Peyer's patch (tissue), 4 donors: Measurements from ENCODE around the gene COL27A1. TPM values are rescaled to one million over a fixed set of nuclear protein-coding genes. Genes with fewer than 3 reads are reported as not detected.

ENCODE experiments used
- DNase-seq, 3 donors: peaks; one replicate each; pipeline ENCODE4 v3.0.0-alpha.2; 2017 to 2019
- H3K27ac ChIP-seq, 4 donors: fragments of 200-600 bp; sonication (generic); one replicate each; pipeline ENCODE4 v1.5.1; 2016 to 2019
- H3K27me3 ChIP-seq, 2 donors: fragments of 200-600 bp; sonication (generic); one replicate each; pipeline ENCODE4 v1.5.1; 2019
- H3K36me3 ChIP-seq, 3 donors: fragments of 200-600 bp; sonication (generic); one replicate each; pipeline ENCODE4 v1.5.1; 2016 to 2019
- H3K4me1 ChIP-seq, 4 donors: fragments of 200-600 bp; sonication (generic); one replicate each; pipeline ENCODE4 v1.5.1; 2016 to 2019
- H3K4me3 ChIP-seq, 4 donors: fragments of 200-600 bp; sonication (generic); 1 replicate in 3 of 4; 2 replicates in 1 of 4; pipeline ENCODE4 v1.5.1; 2016 to 2019; ENCODE audit warnings: mild to moderate bottlenecking in 1 of 4
- H3K9me3 ChIP-seq, 4 donors: fragments of 200-600 bp; sonication (generic); one replicate each; pipeline ENCODE4 v1.5.1; 2016 to 2019; ENCODE audit warnings: mild to moderate bottlenecking in 1 of 4
- CTCF ChIP-seq, 6 experiments: fragments of 450-650 bp in 4 of 6; fragments of 200-600 bp in 2 of 6; sonication (generic) in 1 of 6; IDR thresholded peaks; one replicate each; pipeline ENCODE4 v1.5.1; 2017 to 2019; ENCODE audit warnings: antibody characterized with exemption in 6 of 6, mild to moderate bottlenecking in 3 of 6, moderate library complexity in 1 of 6
- POLR2A ChIP-seq, 2 donors: fragments of 450-650 bp; IDR thresholded peaks; one replicate each; pipeline ENCODE4 v1.5.1; 2017; ENCODE audit warnings: antibody characterized with exemption in 2 of 2, mild to moderate bottlenecking in 2 of 2, moderate library complexity in 2 of 2
- total RNA-seq, 4 donors: library from RNA; depleted of rRNA; stranded (reverse); fragments of >200 nt; gene quantifications; one replicate each; pipeline ENCODE4 v1.1.0, GENCODE V29; 2016

Gene COL27A1
- total RNA-seq, 4 donors from 2014 or later, result 5.8 to 23.1 (median 7.2) TPM

- no peak for TF ChIP-seq CTCF (IDR thresholded peaks at IDR 0.05)
- no peak for TF ChIP-seq POLR2A (IDR thresholded peaks at IDR 0.05)
- H3K9me3 ChIP-seq, result no peaks in the 10 kb centered on the region
- H3K27me3 ChIP-seq, result no peaks in the 10 kb centered on the region
- no peak overlapping the region for H3K27ac ChIP-seq
- no peak overlapping the region for H3K4me3 ChIP-seq
- no peaks in the 10 kb centered on the region for H3K4me1 ChIP-seq
- H3K36me3 ChIP-seq, result no peaks in the 10 kb centered on the region
- DNase-seq, result no peak
Measured at GRCh38 chr9:114121227-114122135, 33.9 kb upstream of the COL27A1 start.

GRCh38 chr9:114122136-114123027, 33.0 kb upstream of the COL27A1 start:
- DNase-seq, result no peak
- Histone ChIP-seq H3K27ac (no peak overlapping the region), H3K36me3 (no peaks in the 10 kb centered on the region), H3K9me3 (no peaks in the 10 kb centered on the region), H3K4me3 (no peak overlapping the region), H3K4me1 (no peaks in the 10 kb centered on the region), H3K27me3 (no peaks in the 10 kb centered on the region)
- no peak for TF ChIP-seq CTCF (IDR thresholded peaks at IDR 0.05)
- no peak for TF ChIP-seq POLR2A (IDR thresholded peaks at IDR 0.05)

GRCh38 chr9:114123031-114123977, 32.0 kb upstream of the COL27A1 start:
- Histone ChIP-seq H3K4me3 (no peak overlapping the region), H3K36me3 (no peaks in the 10 kb centered on the region), H3K9me3 (no peaks in the 10 kb centered on the region), H3K4me1 (no peaks in the 10 kb centered on the region), H3K27me3 (no peaks in the 10 kb centered on the region), H3K27ac (no peak overlapping the region)
- no peak for DNase-seq
- TF ChIP-seq POLR2A (IDR thresholded peaks at IDR 0.05), result no peak

GRCh38 chr9:114124138-114124537, 31.2 kb upstream of the COL27A1 start:
- Histone ChIP-seq H3K4me1 (no peaks in the 10 kb centered on the region), H3K9me3 (no peaks in the 10 kb centered on the region), H3K27me3 (no peaks in the 10 kb centered on the region), H3K36me3 (no peaks in the 10 kb centered on the region), H3K4me3 (no peak overlapping the region), H3K27ac (no peak overlapping the region)
- no peak for DNase-seq
- TF ChIP-seq POLR2A (IDR thresholded peaks at IDR 0.05) (no peak), CTCF (IDR thresholded peaks at IDR 0.05) (no peak)

GRCh38 chr9:114124666-114125475, 30.5 kb upstream of the COL27A1 start:
- Histone ChIP-seq H3K4me3 (no peak overlapping the region), H3K27ac (no peak overlapping the region), H3K9me3 (no peaks in the 10 kb centered on the region), H3K27me3 (no peaks in the 10 kb centered on the region), H3K4me1 (no peaks in the 10 kb centered on the region), H3K36me3 (no peaks in the 10 kb centered on the region)
- no peak for TF ChIP-seq POLR2A (IDR thresholded peaks at IDR 0.05)
- DNase-seq, result no peak
